C4-2B (cell line): ENCODE measurements around the gene RNF144A.
A peak's percentile ranks its signal among the peaks of the same experiment; 100 is the strongest.

Source experiments
- H3K27ac ChIP-seq: fragments of 450-650 bp; 2 replicates; pipeline ENCODE4 v1.5.1; 2017
- CTCF ChIP-seq: fragments of 450-650 bp; conservative IDR thresholded peaks from 2 replicates; pipeline ENCODE4 v1.5.1; 2017; ENCODE audit warnings: mild to moderate bottlenecking
- ZFX ChIP-seq: fragments of 450-650 bp; IDR thresholded peaks from 2 replicates; pipeline ENCODE4 v1.6.1; 2017

The RNF144A gene

GRCh38 chr2:6880200-6880733, 36.9 kb upstream of the RNF144A start:
- TF ChIP-seq ZFX = no peak
- no peak for TF ChIP-seq CTCF
- H3K27ac ChIP-seq = no peak overlapping the region

- TF ChIP-seq ZFX (no peak), CTCF (no peak)
- H3K27ac ChIP-seq = no peak overlapping the region
Measured at GRCh38 chr2:6881046-6881445, 36.2 kb upstream of the RNF144A start.

GRCh38 chr2:6881516-6881915, 35.7 kb upstream of the RNF144A start:
- TF ChIP-seq CTCF (no peak), ZFX (no peak)

GRCh38 chr2:6883448-6884122, 33.6 kb upstream of the RNF144A start:
- TF ChIP-seq ZFX = no peak
- no peak for TF ChIP-seq CTCF
- peak overlapping the region; percentile 57 for H3K27ac ChIP-seq

More at GRCh38 chr2:6881516-6881915, 35.7 kb upstream of the RNF144A start:
- no peak overlapping the region for H3K27ac ChIP-seq

- no peak overlapping the region for H3K27ac ChIP-seq
- TF ChIP-seq ZFX (no peak), CTCF (no peak)
Measured at GRCh38 chr2:6885551-6885950, 31.7 kb upstream of the RNF144A start.

- TF ChIP-seq CTCF (no peak), ZFX (no peak)
Measured at GRCh38 chr2:6885968-6886367, 31.2 kb upstream of the RNF144A start.

GRCh38 chr2:6887751-6888192, 29.4 kb upstream of the RNF144A start:
- no peak overlapping the region for H3K27ac ChIP-seq
- TF ChIP-seq ZFX = no peak
- TF ChIP-seq CTCF = no peak

More at GRCh38 chr2:6885968-6886367, 31.2 kb upstream of the RNF144A start:
- H3K27ac ChIP-seq = no peak overlapping the region
